Neural crest cell (in vitro differentiated cells): ENCODE data around the gene RALGAPA2. TPM values are rescaled to one million over a fixed set of nuclear protein-coding genes. Genes with fewer than 3 reads are reported as not detected.

Experiments used
- DNase-seq: peaks from one replicate; pipeline ENCODE4 v3.0.0; 2021; ENCODE audit warnings: low read depth, mixed read lengths, low spot score
- H3K27ac Mint-ChIP-seq: one replicate; pipeline ENCODE4 v1.8.0; 2021; ENCODE audit warnings: mild to moderate bottlenecking, mixed read lengths; ENCODE audit not compliant: unreplicated experiment
- H3K27me3 Mint-ChIP-seq: 2 replicates; pipeline ENCODE4 v1.8.0; 2021; ENCODE audit warnings: low read depth, mild to moderate bottlenecking, mixed read lengths
- H3K36me3 Mint-ChIP-seq: 2 replicates; pipeline ENCODE4 v1.8.0; 2021; ENCODE audit warnings: low read depth, mild to moderate bottlenecking, mixed read lengths
- H3K4me1 Mint-ChIP-seq: 2 replicates; pipeline ENCODE4 v1.8.0; 2021; ENCODE audit warnings: mixed read lengths
- H3K4me3 Mint-ChIP-seq: one replicate; pipeline ENCODE4 v1.8.0; 2021; ENCODE audit warnings: mild to moderate bottlenecking, mixed read lengths
- H3K9me3 Mint-ChIP-seq: 2 replicates; pipeline ENCODE4 v1.8.0; 2021; ENCODE audit warnings: mixed read lengths
- CTCF ChIP-seq: fragments of 200-600 bp; sonication (generic); conservative IDR thresholded peaks from 2 replicates; pipeline ENCODE4 v1.5.0; 2021; ENCODE audit warnings: antibody characterized with exemption, mild to moderate bottlenecking
- total RNA-seq: library from RNA; stranded (reverse); gene quantifications from 2 replicates; pipeline ENCODE4 v1.2.1, GENCODE V29; 2021

The RALGAPA2 gene
- total RNA-seq, 1 donor from 2014 or later, result 29.3 TPM

- no peak overlapping the region for H3K27ac Mint-ChIP-seq
- no peaks in the 10 kb centered on the region for H3K9me3 Mint-ChIP-seq
- DNase-seq, result no peak
- H3K36me3 Mint-ChIP-seq, result peaks cover 8% of the 10 kb centered on the region
- H3K27me3 Mint-ChIP-seq, result no peaks in the 10 kb centered on the region
- no peak overlapping the region for H3K4me3 Mint-ChIP-seq
- peaks cover 51% of the 10 kb centered on the region for H3K4me1 Mint-ChIP-seq
- no peak for TF ChIP-seq CTCF
Measured at GRCh38 chr20:20490673-20491072, 221.8 kb downstream of the RALGAPA2 start.

GRCh38 chr20:20489648-20490341 is 222.6 kb downstream of the RALGAPA2 start:
- peaks cover 8% of the 10 kb centered on the region for H3K36me3 Mint-ChIP-seq
- no peak for DNase-seq
- no peak overlapping the region for H3K27ac Mint-ChIP-seq
- no peaks in the 10 kb centered on the region for H3K27me3 Mint-ChIP-seq
- no peaks in the 10 kb centered on the region for H3K9me3 Mint-ChIP-seq
- peaks cover 51% of the 10 kb centered on the region for H3K4me1 Mint-ChIP-seq
- no peak overlapping the region for H3K4me3 Mint-ChIP-seq
- TF ChIP-seq CTCF, result no peak

GRCh38 chr20:20489054-20489453 is 223.4 kb downstream of the RALGAPA2 start:
- H3K9me3 Mint-ChIP-seq, result no peaks in the 10 kb centered on the region
- no peak overlapping the region for H3K4me3 Mint-ChIP-seq
- H3K27ac Mint-ChIP-seq, result no peak overlapping the region
- TF ChIP-seq CTCF, result no peak
- no peak for DNase-seq
- no peaks in the 10 kb centered on the region for H3K27me3 Mint-ChIP-seq
- H3K36me3 Mint-ChIP-seq, result peaks cover 8% of the 10 kb centered on the region
- peaks cover 46% of the 10 kb centered on the region for H3K4me1 Mint-ChIP-seq

- peaks cover 41% of the 10 kb centered on the region for H3K4me1 Mint-ChIP-seq
- no peak for DNase-seq
- peaks cover 8% of the 10 kb centered on the region for H3K36me3 Mint-ChIP-seq
- no peaks in the 10 kb centered on the region for H3K9me3 Mint-ChIP-seq
- no peak for TF ChIP-seq CTCF
- H3K27ac Mint-ChIP-seq, result no peak overlapping the region
- no peaks in the 10 kb centered on the region for H3K27me3 Mint-ChIP-seq
- no peak overlapping the region for H3K4me3 Mint-ChIP-seq
Measured at GRCh38 chr20:20488388-20488787, 224.1 kb downstream of the RALGAPA2 start.

- Mint-ChIP-seq H3K9me3 (no peaks in the 10 kb centered on the region), H3K27me3 (no peaks in the 10 kb centered on the region), H3K36me3 (peaks cover 11% of the 10 kb centered on the region), H3K27ac (no peak overlapping the region), H3K4me3 (no peak overlapping the region), H3K4me1 (peaks cover 39% of the 10 kb centered on the region)
- DNase-seq, result no peak
- TF ChIP-seq CTCF, result no peak
Measured at GRCh38 chr20:20487811-20488210, 224.6 kb downstream of the RALGAPA2 start.
